ENCODE measurements around the gene ZGPAT. TPM values are rescaled to one million over a fixed set of nuclear protein-coding genes. Genes with fewer than 3 reads are reported as not detected.
"Not testable (repeated sequence)": the region's sequence is repeated elsewhere in the genome, so short reads cannot be mapped to it uniquely, and the experiment has no call there.

Gene ZGPAT
- total RNA-seq, 1 experiment from 2014 or later: 10.6 TPM

DNA sequence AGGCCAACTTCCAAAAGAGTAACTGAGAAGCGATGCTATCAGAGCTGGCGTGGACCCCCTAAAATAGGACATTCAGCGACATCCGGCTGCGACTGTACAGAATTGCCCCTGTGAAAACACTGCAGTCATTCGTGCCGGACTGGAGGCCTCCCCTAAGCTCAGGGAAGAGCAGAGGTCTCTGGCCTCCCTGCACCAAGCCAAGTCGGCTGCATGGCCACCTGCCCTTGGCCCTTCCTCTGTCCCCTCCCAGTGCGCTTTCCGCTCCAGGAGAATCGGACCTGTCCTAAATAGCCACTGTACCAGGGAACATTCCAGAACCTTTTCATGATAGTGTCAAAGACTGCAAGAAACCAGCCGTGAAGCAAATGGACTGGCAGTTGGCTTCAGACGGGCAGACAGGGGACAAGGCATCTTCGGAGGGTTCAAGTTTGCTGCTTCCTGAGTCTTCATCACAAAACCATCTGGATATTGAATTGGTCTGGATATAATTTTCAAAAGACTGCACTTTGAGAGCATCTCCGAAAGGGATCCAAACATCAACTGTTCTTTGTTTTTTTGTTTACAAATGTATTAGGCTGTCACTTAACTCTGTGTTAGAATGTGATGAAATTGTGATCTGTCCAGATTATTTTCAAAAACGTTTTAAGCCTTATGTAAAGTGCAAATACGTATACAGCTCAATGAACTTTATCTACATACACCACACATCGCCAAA, 48.3 kb downstream of the ZGPAT start:
- DNase-seq (ENCODE audit: extremely low read depth, low read depth): no peak

GRCh38 chr20:63756648-63756991, 48.8 kb downstream of the ZGPAT start:
- DNase-seq (ENCODE audit: extremely low read depth, low read depth): no peak

- no peak for DNase-seq (ENCODE audit: extremely low read depth, low read depth)
Observed at GRCh38 chr20:63758152-63758551, 50.3 kb downstream of the ZGPAT start.

- no peak for DNase-seq (ENCODE audit: extremely low read depth, low read depth)
Observed at GRCh38 chr20:63759377-63759901, 51.6 kb downstream of the ZGPAT start.

DNA sequence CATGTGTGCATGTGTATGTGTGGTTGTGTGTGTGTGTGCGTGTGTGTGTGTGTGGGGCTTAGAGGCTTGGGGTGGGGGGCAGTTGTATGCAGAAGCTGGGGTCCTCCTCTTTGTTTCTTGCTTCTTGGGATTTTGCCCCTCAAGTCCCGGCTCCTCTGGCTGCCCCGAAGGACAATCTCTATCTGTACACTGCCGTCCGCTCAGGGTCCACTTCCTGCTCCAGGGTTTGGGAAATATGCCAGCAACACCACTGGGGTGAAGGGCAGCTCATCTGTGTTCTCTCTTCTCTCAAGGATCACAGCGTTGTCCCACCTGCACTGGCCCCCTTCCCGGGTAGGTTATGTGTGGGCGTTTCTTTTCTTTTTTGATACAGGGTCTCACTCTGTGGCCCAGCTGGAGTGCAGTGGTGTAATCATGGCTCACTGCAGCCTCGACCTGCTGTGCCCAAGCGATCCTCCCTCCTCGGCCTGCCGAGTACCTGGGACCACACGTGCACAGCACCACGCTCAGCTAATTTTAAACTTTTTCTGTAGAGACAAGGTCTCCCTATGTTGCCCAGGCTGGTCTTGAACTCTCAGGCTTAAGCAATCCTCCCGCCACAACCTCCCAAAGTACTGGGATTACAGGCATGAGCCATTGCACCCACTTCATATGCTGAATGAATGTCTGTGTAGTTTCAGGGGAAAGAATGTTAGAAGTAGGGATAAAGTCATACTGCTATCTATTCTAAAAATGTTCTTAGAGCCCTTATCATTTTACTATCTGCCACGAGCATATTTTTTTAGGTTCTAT, 57.4 kb downstream of the ZGPAT start:
- no peak for DNase-seq (ENCODE audit: extremely low read depth, low read depth)

- no peak for DNase-seq (ENCODE audit: extremely low read depth, low read depth)
Observed at GRCh38 chr20:63765902-63766301, 58.1 kb downstream of the ZGPAT start.

DNA sequence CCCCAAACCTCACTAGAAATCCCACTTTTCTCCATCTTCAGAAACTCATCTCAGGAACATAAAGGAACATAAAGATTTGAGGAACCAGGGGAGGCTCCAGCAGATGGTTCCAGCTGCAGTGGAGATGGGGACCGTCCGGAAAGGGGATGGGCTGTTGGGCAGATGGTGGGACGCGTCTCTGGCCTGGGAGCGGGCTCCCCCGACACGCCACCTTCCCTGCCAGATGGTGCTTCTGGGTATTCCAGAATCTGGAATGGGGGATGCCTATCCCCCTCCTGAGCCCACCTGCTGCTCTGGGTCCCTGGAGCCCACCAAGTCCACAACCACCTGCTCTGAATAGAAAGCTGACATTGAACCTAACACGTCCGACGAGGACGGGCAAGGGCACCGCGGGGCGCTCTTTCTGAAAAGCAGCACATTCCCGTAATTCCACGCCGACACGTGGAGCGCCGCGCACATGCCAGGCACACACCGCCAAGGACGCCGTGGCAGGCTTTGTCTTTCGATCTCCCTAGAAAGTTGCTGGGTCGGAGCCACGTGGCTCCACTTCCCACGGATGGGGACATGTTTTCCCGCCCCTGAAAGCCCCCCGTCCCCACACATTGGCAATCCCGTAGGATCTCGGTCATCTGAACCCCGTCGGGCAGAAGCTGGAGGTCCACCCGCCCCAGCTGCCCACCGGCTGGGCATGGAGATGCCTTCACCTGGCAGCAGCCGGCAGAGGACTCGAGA, 59.0 kb downstream of the ZGPAT start:
- DNase-seq (ENCODE audit: extremely low read depth, low read depth): no peak

GRCh38 chr20:63767456-63767855, 59.6 kb downstream of the ZGPAT start:
- DNase-seq (ENCODE audit: extremely low read depth, low read depth): no peak

DNA sequence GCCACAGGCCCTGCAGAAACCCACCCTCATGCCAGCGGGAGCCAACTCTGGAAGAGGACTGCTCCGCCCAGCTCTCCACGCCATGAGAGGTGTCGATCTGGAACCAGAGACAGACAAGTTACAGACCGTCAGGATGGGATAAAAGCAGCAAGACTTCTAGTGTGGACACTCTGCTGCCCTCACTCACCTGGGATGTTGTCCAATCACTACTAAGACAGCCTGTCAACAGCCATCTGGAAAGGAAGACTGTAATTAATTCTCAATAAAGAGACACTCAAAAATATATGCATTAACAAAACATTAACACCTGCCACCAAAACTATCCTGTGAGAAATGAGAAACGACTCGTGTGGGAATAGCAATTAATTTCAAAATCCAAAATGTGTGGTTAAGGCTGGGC, 60.0 kb downstream of the ZGPAT start:
- no peak for DNase-seq (ENCODE audit: extremely low read depth, low read depth)

DNA sequence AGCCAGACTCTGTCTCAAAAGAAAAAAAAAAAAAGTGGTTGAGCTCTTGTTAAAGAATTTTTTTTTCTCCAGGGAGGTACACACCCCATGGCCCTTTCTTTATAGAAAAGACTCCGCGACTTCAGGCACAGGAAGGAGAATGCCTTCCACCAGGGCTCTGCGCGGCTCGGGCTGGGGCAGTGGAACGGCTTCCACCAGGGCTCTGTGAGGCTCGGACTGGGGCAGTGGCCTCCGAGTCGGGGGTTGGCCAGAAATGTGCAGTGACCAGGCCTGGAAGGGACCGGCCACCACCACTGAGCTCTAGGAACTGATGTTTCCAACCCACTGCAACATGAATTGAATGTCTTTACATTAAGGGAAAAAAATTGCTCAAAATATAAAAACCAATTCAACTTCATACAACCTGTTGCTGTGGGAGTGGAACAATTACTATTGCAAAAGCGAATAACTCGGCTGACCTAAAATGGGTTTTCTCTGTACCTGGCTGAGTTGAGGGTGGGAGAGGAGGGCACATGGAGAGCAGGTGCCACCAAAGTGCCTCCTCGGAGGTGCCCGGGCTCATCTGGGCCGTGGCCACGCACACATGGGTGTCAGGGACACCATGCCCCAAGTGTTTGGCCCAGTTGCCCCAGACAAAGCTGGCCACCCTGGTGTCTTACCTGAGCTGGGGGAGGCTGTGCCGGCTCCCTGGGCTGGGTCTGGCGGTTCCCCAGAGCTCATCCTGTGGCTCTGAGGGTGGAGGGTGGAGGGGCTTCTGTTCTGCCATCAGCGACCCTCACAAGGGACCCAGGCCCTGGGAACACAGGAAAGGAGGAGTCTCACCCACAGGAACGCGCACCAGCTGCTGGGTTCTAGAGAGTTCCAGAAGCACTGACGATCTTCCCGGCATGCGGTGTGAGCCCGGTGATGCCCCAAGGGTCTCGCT, 61.0 kb downstream of the ZGPAT start:
- DNase-seq (ENCODE audit: extremely low read depth, low read depth): no peak

DNA sequence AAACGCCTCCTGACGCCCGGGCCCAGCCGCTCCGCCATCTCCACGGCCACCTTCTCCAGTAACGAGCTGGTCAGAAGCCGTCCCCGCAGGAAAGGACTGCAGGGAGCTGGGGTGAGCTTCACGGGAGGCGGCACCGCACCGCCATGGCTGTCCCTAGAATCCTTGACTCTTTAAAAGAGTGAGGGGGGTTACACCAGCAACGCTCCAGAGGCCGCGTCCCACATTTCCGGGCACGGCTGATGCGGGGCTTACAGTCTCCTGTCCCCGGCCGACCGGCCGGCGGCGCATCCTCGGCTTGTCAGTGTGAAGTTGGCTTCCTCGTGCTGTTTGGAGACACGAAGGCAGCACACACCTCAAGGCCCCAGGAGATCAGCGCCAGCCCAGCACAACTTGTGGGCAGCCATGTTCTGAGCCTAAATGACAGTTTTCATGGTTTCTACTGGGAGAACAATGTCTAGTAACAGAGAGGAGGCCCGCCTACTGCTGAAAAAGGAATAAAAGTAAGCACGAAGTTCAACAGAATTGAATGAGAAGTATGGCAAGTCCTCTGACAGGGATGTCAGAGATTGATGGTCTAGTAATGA, 62.1 kb downstream of the ZGPAT start:
- no peak for DNase-seq (ENCODE audit: extremely low read depth, low read depth)

DNA sequence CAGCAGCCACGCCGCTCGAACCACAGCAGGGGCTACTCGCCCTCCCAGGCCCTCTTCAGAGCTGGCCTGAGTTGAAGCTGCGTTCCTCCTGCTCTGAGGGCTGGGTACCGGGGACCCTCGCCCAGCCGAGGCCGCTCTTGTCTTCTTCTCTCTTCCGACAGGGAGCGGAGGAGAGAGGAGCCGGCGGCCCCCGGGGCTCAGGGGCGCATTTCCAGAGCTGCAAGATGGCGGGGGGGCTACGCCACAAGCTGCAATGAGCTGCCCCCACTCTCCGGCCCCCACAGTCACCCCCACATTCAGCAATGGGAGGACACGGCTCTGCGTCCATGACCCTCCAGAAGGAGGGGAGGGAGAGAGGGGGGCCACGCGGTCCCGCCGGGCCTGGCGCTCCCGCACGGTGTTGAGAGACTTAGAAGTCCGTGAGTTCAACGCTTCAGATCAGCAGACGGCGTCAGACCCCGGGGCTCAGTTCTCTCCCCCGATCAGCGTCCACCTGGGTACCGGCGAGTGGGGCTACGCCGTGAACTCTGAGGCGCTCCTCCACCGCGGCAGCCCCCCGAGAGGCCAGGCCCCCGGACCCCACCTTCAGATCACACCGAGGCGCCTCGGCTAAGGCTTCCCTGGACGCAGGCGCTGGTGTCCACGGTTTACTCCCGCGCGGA, 63.3 kb downstream of the ZGPAT start:
- no peak for DNase-seq (ENCODE audit: extremely low read depth, low read depth)

DNA sequence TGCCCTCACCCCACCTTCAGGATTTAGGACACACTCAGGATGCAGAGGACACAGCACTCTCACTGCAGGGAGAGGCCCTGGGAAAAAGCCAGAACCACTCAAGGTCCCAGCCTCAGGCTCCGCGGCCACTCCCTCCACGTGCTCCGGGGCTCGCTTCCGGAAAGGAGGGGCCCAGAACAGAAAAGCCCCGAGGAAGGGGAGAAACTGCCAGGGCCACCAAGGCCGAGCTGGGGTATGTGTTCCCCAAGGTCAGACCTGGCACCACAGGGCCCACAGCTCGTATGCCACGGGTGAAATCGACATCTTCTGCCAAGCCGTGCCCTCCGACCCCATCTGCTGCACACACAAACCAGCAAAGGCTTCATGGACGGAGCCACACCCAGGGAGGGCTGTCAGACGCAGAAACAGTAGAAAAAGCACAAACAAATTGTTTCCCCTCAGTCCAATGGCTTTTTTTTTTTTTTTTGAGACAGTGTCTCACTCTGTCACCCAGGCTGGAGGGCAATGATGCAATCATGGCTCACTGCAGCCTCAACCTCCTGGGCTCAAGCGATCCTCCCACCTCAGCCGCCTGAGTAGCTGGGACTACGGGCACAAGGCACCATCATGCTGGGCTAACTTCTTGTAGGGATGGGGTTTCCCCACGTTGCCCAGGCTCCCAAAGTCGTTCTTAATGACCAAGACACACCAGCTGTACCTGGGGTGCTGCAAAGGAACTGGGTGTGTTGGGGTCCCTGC, 65.1 kb downstream of the ZGPAT start:
- DNase-seq (ENCODE audit: extremely low read depth, low read depth): no peak

GRCh38 chr20:63773571-63774241, 65.9 kb downstream of the ZGPAT start:
- DNase-seq (ENCODE audit: extremely low read depth, low read depth): no peak

DNA sequence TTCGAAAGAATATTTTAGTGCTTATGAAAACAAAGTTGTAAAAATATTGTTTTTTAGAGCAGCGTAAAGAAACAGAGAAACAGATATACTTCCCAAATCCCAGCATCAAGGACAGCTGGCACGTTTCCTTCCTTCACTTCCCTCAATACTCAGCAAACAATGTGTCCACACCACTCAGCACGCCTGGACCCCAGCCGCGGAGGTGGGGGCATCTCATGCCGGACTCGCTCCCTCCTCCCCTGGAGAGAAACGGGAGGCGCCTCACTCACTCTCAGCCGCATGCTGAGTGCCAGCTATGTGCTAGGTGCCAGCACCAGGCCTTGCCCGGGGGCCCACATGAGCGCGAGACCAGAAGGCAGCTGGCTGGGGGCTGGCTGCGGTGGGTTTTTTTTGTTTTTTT, 66.5 kb downstream of the ZGPAT start:
- DNase-seq (ENCODE audit: extremely low read depth, low read depth): no peak

DNA sequence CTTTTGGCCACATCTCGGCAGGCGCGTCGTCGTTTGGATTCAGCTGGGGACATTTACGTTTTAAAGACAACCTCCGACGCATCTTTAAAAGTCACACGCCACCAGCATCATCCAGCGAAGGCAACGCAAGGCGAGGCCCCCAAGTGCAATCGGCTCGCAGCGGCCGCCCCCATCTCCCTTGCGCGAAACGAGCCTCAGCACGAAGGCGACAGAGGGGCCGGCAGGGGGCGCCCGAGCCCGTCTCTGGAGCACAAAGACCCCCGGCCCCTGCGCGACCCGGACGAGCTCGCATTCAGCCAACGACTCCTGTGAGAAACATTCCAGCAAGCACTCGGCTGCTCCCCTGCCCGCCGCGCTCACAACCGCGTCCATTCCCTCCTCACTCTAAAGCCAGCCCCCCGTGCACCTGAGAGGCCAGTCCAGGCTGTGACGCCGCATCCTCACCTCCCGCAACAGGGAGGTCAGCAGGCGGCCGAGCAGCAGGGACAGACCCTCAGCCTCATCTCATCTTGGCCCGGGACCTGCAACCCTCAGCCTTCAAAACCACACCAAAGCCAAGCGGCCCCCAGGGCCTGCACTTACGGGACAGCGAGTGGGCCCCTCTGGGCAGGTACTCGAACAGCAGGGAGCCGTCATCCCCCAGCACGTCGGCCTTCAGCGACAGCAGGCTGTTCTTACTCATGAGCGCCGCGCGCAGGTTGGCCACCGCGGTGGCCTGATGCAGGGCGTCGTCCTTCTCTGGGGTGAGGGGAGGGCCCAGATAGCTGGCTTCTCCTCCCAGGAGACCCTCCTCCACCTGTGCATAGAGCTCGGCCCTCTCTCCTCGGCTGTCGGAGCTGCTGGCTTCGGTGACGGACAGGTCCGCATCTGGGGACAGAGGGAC, 67.5 kb downstream of the ZGPAT start:
- DNase-seq (ENCODE audit: extremely low read depth, low read depth): peak; percentile 23

- not testable (repeated sequence) for DNase-seq (ENCODE audit: extremely low read depth, low read depth)
Observed at GRCh38 chr20:63776875-63777274, 69.0 kb downstream of the ZGPAT start.
